H1 (cell line): Measurements from ENCODE around the gene DGAT2. TPM values are rescaled to one million over a fixed set of nuclear protein-coding genes. Genes with fewer than 3 reads are reported as not detected.

Experiments
- CTCF ChIA-PET: fragments of 300-600 bp; sonication (Branson Sonifier 250); formaldehyde crosslinking; loops from one replicate; lab custom pipeline; 2021; ENCODE audit not compliant: partially characterized antibody; lab: Charles Lee
- POLR2A ChIA-PET: fragments of 300-600 bp; sonication (Branson Sonifier 250); formaldehyde crosslinking; loops from one replicate; lab custom pipeline; 2021; ENCODE audit warnings: inconsistent platforms; ENCODE audit not compliant: partially characterized antibody; lab: Charles Lee
- DNase-seq, 2 experiments: peaks; one replicate each; pipeline versions ENCODE4 v3.0.0 to v3.0.0-alpha.2; 2010 to 2022; ENCODE audit warnings: low spot score in 2 of 2, low read depth in 1 of 2, mixed read lengths in 1 of 2
- FAIRE-seq: peaks from 2 replicates; lab custom pipeline; 2011; peaks lifted over from hg19 to GRCh38; lab: Jason Lieb, UNC
- H2AFZ ChIP-seq: 2 replicates; pipeline ENCODE4 v1.8.1; 2012; ENCODE audit warnings: low read length, inconsistent platforms
- H2AK5ac ChIP-seq: 2 replicates; pipeline ENCODE4 v1.6.1; 2013; ENCODE audit warnings: low read depth, low read length
- H2BK120ac ChIP-seq: replicated peaks from 2 replicates; pipeline ENCODE3; 2013; ENCODE audit warnings: low read depth, low read length, inconsistent platforms
- H2BK12ac ChIP-seq: 2 replicates; pipeline ENCODE4 v1.6.1; 2013; ENCODE audit warnings: low read depth, low read length
- H2BK15ac ChIP-seq: 2 replicates; pipeline ENCODE4 v1.6.1; 2013; ENCODE audit warnings: low read length
- H2BK20ac ChIP-seq: 2 replicates; pipeline ENCODE4 v1.6.1; 2013; ENCODE audit warnings: low read length
- H2BK5ac ChIP-seq: 2 replicates; pipeline ENCODE4 v1.6.1; 2013; ENCODE audit warnings: low read depth, low read length
- H3K14ac ChIP-seq: 2 replicates; pipeline ENCODE4 v1.6.1; 2013; ENCODE audit warnings: inconsistent platforms; ENCODE audit not compliant: insufficient read length
- H3K18ac ChIP-seq: 2 replicates; pipeline ENCODE4 v1.6.1; 2013; ENCODE audit warnings: low read length; ENCODE audit errors: extremely low read depth
- H3K23ac ChIP-seq: 2 replicates; pipeline ENCODE4 v1.6.1; 2013; ENCODE audit warnings: inconsistent platforms; ENCODE audit not compliant: insufficient read length
- H3K23me2 ChIP-seq: 2 replicates; pipeline ENCODE4 v1.6.1; 2013; ENCODE audit warnings: low read depth, low read length
- H3K27ac ChIP-seq: 2 replicates; pipeline ENCODE4 v1.6.1; 2011; ENCODE audit warnings: low read depth, low read length, inconsistent platforms
- H3K27me3 ChIP-seq, 4 experiments: replicated peaks in 1 of 4; 1 replicate in 1 of 4; 2 replicates in 3 of 4; pipeline versions ENCODE4 v1.6.1 to v1.8.1; 2011 to 2013; ENCODE audit warnings: low read length in 3 of 4, mild to moderate bottlenecking in 3 of 4, inconsistent platforms in 2 of 4, mixed read lengths in 2 of 4, moderate library complexity in 1 of 4; ENCODE audit not compliant: control insufficient read depth in 3 of 4, insufficient read depth in 3 of 4; ENCODE audit errors: extremely low read depth in 1 of 4
- H3K36me3 ChIP-seq, 4 experiments: 2 replicates each; pipeline versions ENCODE4 v1.6.1 to v1.8.1; 2011 to 2013; ENCODE audit warnings: mild to moderate bottlenecking in 4 of 4, low read length in 3 of 4, moderate library complexity in 2 of 4, control low read depth in 1 of 4, inconsistent platforms in 1 of 4; ENCODE audit not compliant: insufficient read depth in 4 of 4, control insufficient read depth in 2 of 4
- H3K4ac ChIP-seq: replicated peaks from 2 replicates; pipeline ENCODE3; 2013; ENCODE audit warnings: low read length, low read depth, mixed read lengths, inconsistent platforms; ENCODE audit not compliant: insufficient read length
- H3K4me1 ChIP-seq, 4 experiments: replicated peaks in 1 of 4; 1 replicate in 1 of 4; 2 replicates in 3 of 4; pipeline versions ENCODE4 v1.6.1 to v1.8.1; 2011 to 2013; ENCODE audit warnings: low read length in 3 of 4, inconsistent platforms in 2 of 4, mixed read lengths in 1 of 4; ENCODE audit not compliant: insufficient read depth in 4 of 4, control insufficient read depth in 3 of 4
- H3K4me2 ChIP-seq, 2 experiments: 2 replicates each; pipeline versions ENCODE4 v1.6.1 to v1.8.1; 2011 to 2013; ENCODE audit warnings: low read depth in 2 of 2, low read length in 2 of 2, control low read depth in 1 of 2, inconsistent platforms in 1 of 2, mild to moderate bottlenecking in 1 of 2; ENCODE audit not compliant: insufficient read depth in 1 of 2
- H3K4me3 ChIP-seq, 4 experiments: fragments of 200-600, 300-600 bp in 1 of 4; sonication (generic), shearing (Covaris generic), sonication (Bioruptor Twin) in 1 of 4; 2 replicates each; pipeline versions ENCODE4 v1.5.1 to v1.8.1; 2011 to 2016; ENCODE audit warnings: low read length in 4 of 4, low read depth in 3 of 4, control low read depth in 2 of 4, inconsistent platforms in 2 of 4, mild to moderate bottlenecking in 2 of 4, mixed read lengths in 1 of 4, moderate library complexity in 1 of 4; ENCODE audit not compliant: insufficient read depth in 2 of 4; ENCODE audit errors: extremely low read depth in 1 of 4
- H3K56ac ChIP-seq: replicated peaks from 2 replicates; pipeline ENCODE3; 2013; ENCODE audit warnings: low read depth, mild to moderate bottlenecking, mixed read lengths, low read length, inconsistent platforms; ENCODE audit not compliant: insufficient read length
- H3K79me1 ChIP-seq: 2 replicates; pipeline ENCODE4 v1.6.1; 2013; ENCODE audit warnings: low read depth, low read length, control low read depth
- H3K79me2 ChIP-seq, 2 experiments: 2 replicates each; pipeline versions ENCODE4 v1.6.1 to v1.8.1; 2012 to 2013; ENCODE audit warnings: low read length in 2 of 2, mild to moderate bottlenecking in 2 of 2, inconsistent platforms in 1 of 2; ENCODE audit not compliant: insufficient read depth in 2 of 2, control insufficient read depth in 1 of 2
- H3K9ac ChIP-seq, 4 experiments: replicated peaks in 1 of 4; 1 replicate in 1 of 4; 2 replicates in 3 of 4; pipeline versions ENCODE4 v1.6.1 to v1.8.1; 2011 to 2013; ENCODE audit warnings: low read depth in 3 of 4, low read length in 3 of 4, control low read depth in 2 of 4, mild to moderate bottlenecking in 2 of 4, moderate library complexity in 2 of 4, inconsistent platforms in 1 of 4; ENCODE audit errors: extremely low read depth in 1 of 4
- H3K9me3 ChIP-seq, 2 experiments: 2 replicates each; pipeline versions ENCODE4 v1.6.1 to v1.8.1; 2012 to 2013; ENCODE audit warnings: mild to moderate bottlenecking in 2 of 2, moderate library complexity in 2 of 2, control low read depth in 1 of 2, inconsistent platforms in 1 of 2, low read depth in 1 of 2, low read length in 1 of 2, mixed read lengths in 1 of 2; ENCODE audit not compliant: insufficient read depth in 2 of 2
- H4K20me1 ChIP-seq, 2 experiments: replicated peaks in 1 of 2; 2 replicates each; pipeline versions ENCODE3 to v1.8.1; 2011 to 2013; ENCODE audit warnings: inconsistent platforms in 2 of 2, low read length in 2 of 2, mild to moderate bottlenecking in 1 of 2; ENCODE audit not compliant: insufficient read depth in 2 of 2, control insufficient read depth in 1 of 2
- H4K5ac ChIP-seq: 2 replicates; pipeline ENCODE4 v1.6.1; 2013; ENCODE audit warnings: low read length, low read depth, mixed read lengths, inconsistent platforms; ENCODE audit not compliant: insufficient read length
- H4K8ac ChIP-seq: 2 replicates; pipeline ENCODE4 v1.8.0; 2013; ENCODE audit warnings: mild to moderate bottlenecking, moderate library complexity, low read length, inconsistent platforms; ENCODE audit not compliant: insufficient read depth; ENCODE audit errors: extremely low read depth
- H4K91ac ChIP-seq: replicated peaks from 2 replicates; pipeline ENCODE3; 2013; ENCODE audit warnings: low read length, mixed read lengths, inconsistent platforms; ENCODE audit not compliant: insufficient read length
- CHD1 ChIP-seq: IDR thresholded peaks from 2 replicates; pipeline ENCODE4 v1.6.1; 2012; ENCODE audit warnings: low read depth, low read length, improper control_type of control experiment
- JUN ChIP-seq: IDR thresholded peaks from 2 replicates; pipeline ENCODE4 v1.6.1; 2011; ENCODE audit warnings: low read depth, mild to moderate bottlenecking, improper control_type of control experiment, low read length
- SIRT6 ChIP-seq: IDR thresholded peaks from one replicate; pipeline ENCODE4 v1.7.1; 2012; ENCODE audit warnings: low read length, inconsistent platforms
- TEAD4 ChIP-seq: IDR thresholded peaks from 2 replicates; pipeline ENCODE4 v1.6.1; 2012; ENCODE audit warnings: low read depth, low read length, inconsistent platforms, mixed read lengths
- YY1 ChIP-seq: IDR thresholded peaks from 2 replicates; pipeline ENCODE4 v1.6.1; 2011; ENCODE audit warnings: low read depth, mild to moderate bottlenecking, low read length
- WGBS, 2 experiments: shearing (Covaris generic) in 1 of 2; methylation state at CpG; one replicate each; pipeline versions ENCODE4 v1.1.6 to v1.1.7; 2013 to 2015; ENCODE audit warnings: low lambda C conversion rate in 2 of 2, mixed read lengths in 2 of 2, inconsistent platforms in 1 of 2, low coverage in 1 of 2, missing lambda C conversion rate in 1 of 2; ENCODE audit not compliant: insufficient replicate concordance in 2 of 2, insufficient coverage in 1 of 2, insufficient read length in 1 of 2; ENCODE audit errors: extremely low coverage in 1 of 2, missing lambda C conversion rate in 1 of 2; 5-methylcytosine and 5-hydroxymethylcytosine counted together
- polyA plus RNA-seq, 7 experiments: library from polyadenylated mRNA; depleted of rRNA in 3 of 7; stranded (reverse) in 5 of 7; unstranded in 2 of 7; fragments of >200 nt in 5 of 7; fragments of 200-250 nt in 2 of 7; gene quantifications; 1 replicate in 5 of 7; 2 replicates in 1 of 7; 4 replicates in 1 of 7; pipeline versions ENCODE4 v1.2.1 to v1.2.3, GENCODE V29; 2011 to 2013; ENCODE audit warnings: missing spikeins in 2 of 7, mixed read lengths in 2 of 7
- total RNA-seq: library from RNA; stranded (reverse); fragmentation: NEBNext Ultra II Directional; extraction: Animal tissue kit (Norgen Biotek cat#: 25700); gene quantifications from 2 replicates; pipeline ENCODE4 v1.2.1, GENCODE V29; 2021

DGAT2 gene
- total and polyA plus RNA-seq, 2 of the 8 experiments (the other 6 are each of a cell fraction or from before 2014, with no cell fraction given), result 3.2 to 5.9 TPM

DNA sequence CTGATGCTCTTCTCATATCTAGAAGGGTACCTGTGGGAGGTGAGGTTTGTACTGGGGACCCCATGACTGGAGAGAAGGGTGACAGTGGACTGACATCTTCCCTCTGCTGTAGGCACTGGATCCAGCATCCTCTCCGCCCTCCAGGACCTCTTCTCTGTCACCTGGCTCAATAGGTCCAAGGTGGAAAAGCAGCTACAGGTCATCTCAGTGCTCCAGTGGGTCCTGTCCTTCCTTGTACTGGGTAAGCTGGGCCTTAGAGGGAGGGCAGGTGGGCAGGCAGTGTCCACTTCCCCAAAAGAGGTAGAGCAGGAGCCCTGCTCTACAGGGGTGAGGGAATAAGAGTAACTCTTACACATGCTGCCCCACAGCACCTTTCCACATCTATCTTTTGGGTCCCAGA, 15.9 kb downstream of the DGAT2 start:
- POLR2A ChIA-PET, result no interaction called here
- Histone ChIP-seq H3K27me3 (no peaks in the 10 kb centered on the region), H3K27ac (no peak overlapping the region), H3K4ac (no peak overlapping the region), H4K91ac (no peak overlapping the region), H3K9ac (no peak overlapping the region), H2BK12ac (no peak overlapping the region), H4K5ac (no peak overlapping the region), H3K9me3 (no peaks in the 10 kb centered on the region), H3K14ac (no peak overlapping the region), H4K8ac (no peak overlapping the region), H2BK15ac (no peak overlapping the region), H3K23ac (no peak overlapping the region), H3K79me2 (no peaks in the 10 kb centered on the region), H3K36me3 (no peaks in the 10 kb centered on the region), H2BK5ac (no peak overlapping the region), H3K4me2 (no peak overlapping the region), H2BK120ac (no peak overlapping the region), H3K4me1 (no peaks in the 10 kb centered on the region), H4K20me1 (no peaks in the 10 kb centered on the region), H3K23me2 (no peaks in the 10 kb centered on the region), H2AFZ (no peak overlapping the region), H3K4me3 (no peak overlapping the region), H2AK5ac (no peak overlapping the region), H2BK20ac (no peak overlapping the region), H3K79me1 (no peaks in the 10 kb centered on the region), H3K56ac (no peak overlapping the region), H3K18ac (no peak overlapping the region)
- CTCF ChIA-PET, result interaction anchor here (1.4 kb wide), 1 partner anchor 82 kb away, joined by 3 read pairs; no protein-coding TSS in a partner anchor
- 93% methylated on average over 1 of the region's 1 CpG; no CpG with 5 or more reads in 1 of the 2 experiments for WGBS, 2 experiments
- FAIRE-seq, result no peak
- no peak for DNase-seq
- TF ChIP-seq JUN (no peak), TEAD4 (no peak), CHD1 (no peak), SIRT6 (no peak), YY1 (no peak)
